ENCODE data around the gene AP1M1.

DNA sequence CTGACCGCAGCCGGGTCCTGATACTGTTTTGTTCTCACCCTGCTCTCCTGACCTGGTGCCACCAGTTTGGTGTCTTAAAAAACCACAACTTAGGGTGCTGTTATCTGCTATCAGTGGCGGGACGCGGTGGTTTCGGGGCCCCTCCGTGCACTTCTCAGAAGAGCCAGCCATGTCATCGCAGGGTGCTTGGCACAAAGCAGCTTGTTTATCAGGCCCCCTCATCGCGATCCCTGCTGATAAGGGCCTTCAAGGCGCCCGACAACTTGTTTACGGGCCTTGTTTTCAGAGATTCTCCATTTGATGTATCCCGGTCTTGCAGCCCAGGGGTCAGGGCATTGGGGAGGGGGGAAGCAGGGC lies 68.9 kb downstream of the AP1M1 start:
- TF ChIP-seq, protein P1, sequence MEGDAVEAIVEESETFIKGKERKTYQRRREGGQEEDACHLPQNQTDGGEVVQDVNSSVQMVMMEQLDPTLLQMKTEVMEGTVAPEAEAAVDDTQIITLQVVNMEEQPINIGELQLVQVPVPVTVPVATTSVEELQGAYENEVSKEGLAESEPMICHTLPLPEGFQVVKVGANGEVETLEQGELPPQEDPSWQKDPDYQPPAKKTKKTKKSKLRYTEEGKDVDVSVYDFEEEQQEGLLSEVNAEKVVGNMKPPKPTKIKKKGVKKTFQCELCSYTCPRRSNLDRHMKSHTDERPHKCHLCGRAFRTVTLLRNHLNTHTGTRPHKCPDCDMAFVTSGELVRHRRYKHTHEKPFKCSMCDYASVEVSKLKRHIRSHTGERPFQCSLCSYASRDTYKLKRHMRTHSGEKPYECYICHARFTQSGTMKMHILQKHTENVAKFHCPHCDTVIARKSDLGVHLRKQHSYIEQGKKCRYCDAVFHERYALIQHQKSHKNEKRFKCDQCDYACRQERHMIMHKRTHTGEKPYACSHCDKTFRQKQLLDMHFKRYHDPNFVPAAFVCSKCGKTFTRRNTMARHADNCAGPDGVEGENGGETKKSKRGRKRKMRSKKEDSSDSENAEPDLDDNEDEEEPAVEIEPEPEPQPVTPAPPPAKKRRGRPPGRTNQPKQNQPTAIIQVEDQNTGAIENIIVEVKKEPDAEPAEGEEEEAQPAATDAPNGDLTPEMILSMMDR (IDR thresholded peaks at IDR 0.05): no peak
- TF ChIP-seq POLR2A (IDR thresholded peaks at IDR 0.05): no peak
